ENCODE data around the gene CAPN3.

- TF ChIP-seq CTCF (IDR thresholded peaks at IDR 0.05) = no peak
- no peak for TF ChIP-seq POLR2A (IDR thresholded peaks at IDR 0.05)
Observed at GRCh38 chr15:42365921-42366550, 6.7 kb downstream of the CAPN3 start.
